ENCODE results near the gene TAS2R19.

TAS2R19 gene

DNA sequence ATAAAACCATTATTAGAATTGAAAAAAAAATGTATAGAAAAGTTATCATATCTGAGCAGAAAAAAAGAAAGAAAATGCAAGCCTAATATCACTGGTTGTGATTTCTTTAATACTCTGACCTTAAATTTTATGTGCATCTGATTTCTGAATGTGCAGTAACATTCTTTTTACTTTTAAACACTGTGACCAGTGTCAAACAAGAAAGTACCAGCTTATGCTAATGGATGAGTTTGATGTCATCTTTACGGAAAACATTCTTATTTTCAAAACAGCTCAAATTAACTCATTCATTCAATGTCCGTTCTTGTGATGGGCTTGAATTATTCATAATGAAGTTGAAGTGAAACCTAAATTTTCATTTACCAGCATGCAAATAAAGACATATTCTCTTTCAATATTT, 35.6 kb downstream of the TAS2R19 start, which contains the start of gene TAS2R50:
Gene TAS2R50, minus strand, starts transcription at position 101 of the 400 bp plus-strand sequence. Its CDS starts 52 bp downstream, at position 49.
- DNase-seq, result no peak

DNA sequence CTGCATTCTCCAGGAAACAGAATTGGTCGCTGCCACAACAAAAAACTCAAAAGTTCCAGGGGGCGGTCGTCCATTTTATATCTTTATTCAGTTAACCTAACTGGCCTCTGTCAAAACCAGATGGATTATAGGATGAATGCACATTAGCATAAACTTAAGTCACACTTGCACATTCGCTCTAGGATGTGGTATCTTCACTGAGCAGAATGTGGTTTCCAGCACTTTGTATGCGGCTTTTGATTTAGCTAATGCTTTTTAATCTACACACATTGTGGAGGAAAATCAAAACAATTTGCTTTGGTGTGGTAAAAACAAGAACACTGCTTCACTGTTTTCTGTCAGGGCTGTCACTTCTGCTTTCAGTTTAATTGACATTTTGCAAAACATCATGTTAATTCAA, 40.2 kb downstream of the TAS2R19 start:
- DNase-seq, result no peak

DNA sequence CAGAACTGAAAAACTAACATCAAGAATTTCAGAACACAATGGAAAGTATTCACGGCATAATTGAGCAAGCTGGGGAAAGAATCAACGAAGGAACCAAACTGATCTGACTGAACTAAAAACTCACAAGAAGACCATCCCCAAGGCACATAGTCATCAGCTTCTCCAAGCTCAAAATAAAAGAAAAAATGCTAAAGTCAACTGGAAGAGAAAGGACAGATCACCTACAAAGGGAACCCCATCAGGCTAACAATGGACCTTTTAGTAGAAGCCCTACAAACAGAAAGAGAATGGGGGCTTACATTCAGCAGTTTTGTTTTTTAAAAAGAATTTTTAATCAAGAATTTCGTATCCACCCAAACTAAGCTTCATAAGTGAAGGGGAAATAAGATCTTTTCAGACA, 47.5 kb downstream of the TAS2R19 start:
- DNase-seq, result no peak
